ENCODE measurements around the gene ANKRD40. TPM values are rescaled to one million over a fixed set of nuclear protein-coding genes. Genes with fewer than 3 reads are reported as not detected.
"Not testable (repeated sequence)": the region's sequence is repeated elsewhere in the genome, so short reads cannot be mapped to it uniquely, and the experiment has no call there.

Gene ANKRD40
- polyA plus RNA-seq, 2 donors = 7.2 to 7.5 TPM

DNA sequence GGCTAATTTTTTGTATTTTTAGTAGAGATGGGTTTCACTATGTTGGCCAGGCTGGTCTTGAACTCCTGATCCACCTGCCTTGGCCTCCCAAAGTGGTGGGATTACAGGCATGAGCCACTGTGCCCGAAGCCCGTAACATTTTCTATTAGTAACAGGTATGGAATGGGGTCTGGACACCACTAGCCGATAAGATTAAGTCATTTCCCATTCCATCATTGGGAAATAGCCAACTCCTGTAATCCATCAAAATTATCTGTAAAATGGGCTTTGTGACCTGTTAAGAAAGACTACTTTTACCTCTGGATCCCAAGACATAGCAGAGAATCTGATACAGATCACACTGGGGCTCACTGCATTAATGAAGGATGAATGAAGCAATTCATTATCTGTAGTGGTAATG is 7.8 kb upstream of the ANKRD40 start:
- H3K4me3 ChIP-seq (ENCODE audit: low read depth in 1 of 2, low read length in 2 of 2) = no peak overlapping the region
- H3K27me3 ChIP-seq (ENCODE audit: control insufficient read depth in 1 of 2, insufficient read depth in 2 of 2, low read length in 2 of 2) = no peaks in the 10 kb centered on the region
- H3K4me1 ChIP-seq (ENCODE audit: control insufficient read depth in 2 of 2, insufficient read depth in 2 of 2, low read length in 1 of 2) = peaks cover 0 to 4% of the 10 kb centered on the region in 2 donors
- H3K36me3 ChIP-seq (ENCODE audit: control insufficient read depth in 2 of 2, insufficient read depth in 2 of 2, low read length in 1 of 2) = no peaks in the 10 kb centered on the region
- H3K9me3 ChIP-seq (ENCODE audit: control insufficient read depth in 2 of 2, insufficient read depth in 1 of 2, low read depth in 1 of 2, low read length in 1 of 2) = no peaks in the 10 kb centered on the region
- 90 to 96% methylated on average over 3 of the region's 3 CpGs for WGBS, 2 donors
- H3K27ac ChIP-seq (ENCODE audit: low read depth in 2 of 2, low read length in 1 of 2) = no peak overlapping the region

DNA sequence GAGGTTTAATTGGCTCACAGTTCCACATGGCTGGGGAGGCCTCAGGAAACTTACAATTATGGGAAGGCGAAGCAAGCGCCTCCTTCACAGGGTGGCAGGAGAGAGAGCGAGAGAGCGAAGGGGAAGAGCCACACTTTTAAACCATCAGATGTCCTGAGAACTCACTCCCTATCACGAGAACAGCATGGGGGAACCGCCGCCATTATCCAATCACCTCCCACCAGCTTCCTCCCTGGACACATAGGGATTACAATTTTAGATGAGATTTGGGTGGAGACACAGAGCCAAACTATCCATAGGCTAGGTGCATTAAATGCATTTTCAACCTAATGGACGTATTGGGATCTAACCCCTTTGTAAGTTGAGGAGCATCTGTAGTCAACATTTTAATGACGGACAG is 4.9 kb upstream of the ANKRD40 start:
- Histone ChIP-seq H3K36me3 (ENCODE audit: control insufficient read depth in 2 of 2, insufficient read depth in 2 of 2, low read length in 1 of 2) (no peaks in the 10 kb centered on the region), H3K27ac (ENCODE audit: low read depth in 2 of 2, low read length in 1 of 2) (no peak overlapping the region), H3K4me1 (ENCODE audit: control insufficient read depth in 2 of 2, insufficient read depth in 2 of 2, low read length in 1 of 2) (peaks cover 0 to 2% of the 10 kb centered on the region in 2 donors), H3K4me3 (ENCODE audit: low read depth in 1 of 2, low read length in 2 of 2) (no peak overlapping the region), H3K9me3 (ENCODE audit: control insufficient read depth in 2 of 2, insufficient read depth in 1 of 2, low read depth in 1 of 2, low read length in 1 of 2) (no peaks in the 10 kb centered on the region), H3K27me3 (ENCODE audit: control insufficient read depth in 1 of 2, insufficient read depth in 2 of 2, low read length in 2 of 2) (no peaks in the 10 kb centered on the region)
- 94% methylated on average over 9 of the region's 9 CpGs for WGBS, 2 donors

DNA sequence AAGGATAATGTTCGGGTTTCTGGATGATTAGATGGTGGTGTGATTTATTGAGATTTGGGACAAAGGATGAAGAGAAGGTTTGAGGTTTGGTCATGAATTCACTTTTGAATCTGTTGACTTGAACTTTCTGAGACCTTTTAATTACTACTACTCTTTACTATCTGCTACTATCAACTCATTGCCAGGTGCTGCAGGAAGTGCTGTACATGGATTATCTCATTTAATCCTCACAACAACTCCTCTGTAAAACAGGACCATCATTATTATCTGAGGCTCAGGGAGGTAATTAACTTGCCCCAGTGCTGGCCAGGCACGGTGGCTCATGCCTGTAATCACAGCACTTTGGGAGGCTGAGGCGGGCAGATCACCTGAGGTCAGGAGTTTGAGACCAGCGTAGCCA is 2.9 kb upstream of the ANKRD40 start:
- Histone ChIP-seq H3K4me1 (ENCODE audit: control insufficient read depth in 2 of 2, insufficient read depth in 2 of 2, low read length in 1 of 2) (peaks cover 0 to 2% of the 10 kb centered on the region in 2 donors), H3K36me3 (ENCODE audit: control insufficient read depth in 2 of 2, insufficient read depth in 2 of 2, low read length in 1 of 2) (no peaks in the 10 kb centered on the region), H3K27ac (ENCODE audit: low read depth in 2 of 2, low read length in 1 of 2) (no peak overlapping the region), H3K4me3 (ENCODE audit: low read depth in 1 of 2, low read length in 2 of 2) (no peak overlapping the region), H3K27me3 (ENCODE audit: control insufficient read depth in 1 of 2, insufficient read depth in 2 of 2, low read length in 2 of 2) (no peaks in the 10 kb centered on the region), H3K9me3 (ENCODE audit: control insufficient read depth in 2 of 2, insufficient read depth in 1 of 2, low read depth in 1 of 2, low read length in 1 of 2) (no peaks in the 10 kb centered on the region)
- 93 to 95% methylated on average over 4 of the region's 4 CpGs for WGBS, 2 donors

DNA sequence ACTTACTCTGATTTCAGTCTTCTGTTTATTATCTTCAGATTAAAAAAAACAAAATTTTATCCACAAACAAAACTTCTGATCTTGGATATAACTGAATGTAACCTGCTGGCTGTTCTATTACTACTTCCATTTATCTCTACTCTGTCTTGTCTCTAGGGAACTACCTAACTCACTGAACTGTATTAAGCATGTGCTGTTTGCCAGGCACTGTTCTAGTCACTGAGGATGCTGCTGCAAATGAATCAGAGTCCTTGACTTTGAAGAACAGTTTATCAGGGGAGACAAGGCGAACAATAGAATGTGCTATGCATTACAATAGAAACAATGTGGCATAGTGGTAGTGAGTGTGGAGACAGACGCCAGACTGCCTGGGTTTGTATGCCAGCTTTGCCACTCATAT is 2.3 kb upstream of the ANKRD40 start:
- Histone ChIP-seq H3K9me3 (ENCODE audit: control insufficient read depth in 2 of 2, insufficient read depth in 1 of 2, low read depth in 1 of 2, low read length in 1 of 2) (no peaks in the 10 kb centered on the region), H3K36me3 (ENCODE audit: control insufficient read depth in 2 of 2, insufficient read depth in 2 of 2, low read length in 1 of 2) (no peaks in the 10 kb centered on the region), H3K4me3 (ENCODE audit: low read depth in 1 of 2, low read length in 2 of 2) (no peak overlapping the region), H3K27ac (ENCODE audit: low read depth in 2 of 2, low read length in 1 of 2) (no peak overlapping the region), H3K27me3 (ENCODE audit: control insufficient read depth in 1 of 2, insufficient read depth in 2 of 2, low read length in 2 of 2) (no peaks in the 10 kb centered on the region), H3K4me1 (ENCODE audit: control insufficient read depth in 2 of 2, insufficient read depth in 2 of 2, low read length in 1 of 2) (peaks cover 0 to 2% of the 10 kb centered on the region in 2 donors)
- 81 to 83% methylated on average over 2 of the region's 2 CpGs for WGBS, 2 donors

DNA sequence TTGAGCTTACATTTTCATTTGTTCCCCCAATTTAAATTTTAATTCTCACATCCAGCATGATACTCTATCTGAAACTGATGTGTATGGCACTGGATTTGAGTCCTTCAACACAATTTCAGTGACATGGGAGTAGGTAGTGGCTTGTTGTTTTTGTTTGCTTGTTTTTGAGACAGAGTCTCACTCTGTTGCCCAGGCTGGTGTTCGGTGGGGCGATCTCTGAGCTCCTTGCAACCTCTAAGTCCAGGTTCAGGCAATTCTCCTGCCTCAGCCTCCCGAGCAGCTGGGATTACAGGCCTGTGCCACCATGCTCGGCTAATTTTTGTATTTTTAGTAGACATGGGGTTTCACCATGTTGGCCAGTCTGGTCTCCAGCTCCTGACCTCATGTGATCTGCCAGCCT is 1.3 kb upstream of the ANKRD40 start:
- not testable (repeated sequence) for H3K27me3 ChIP-seq (ENCODE audit: control insufficient read depth in 1 of 2, insufficient read depth in 2 of 2, low read length in 2 of 2); H3K36me3 ChIP-seq (ENCODE audit: control insufficient read depth in 2 of 2, insufficient read depth in 2 of 2, low read length in 1 of 2); H3K4me3 ChIP-seq (ENCODE audit: low read depth in 1 of 2, low read length in 2 of 2); H3K9me3 ChIP-seq (ENCODE audit: control insufficient read depth in 2 of 2, insufficient read depth in 1 of 2, low read depth in 1 of 2, low read length in 1 of 2); H3K4me1 ChIP-seq (ENCODE audit: control insufficient read depth in 2 of 2, insufficient read depth in 2 of 2, low read length in 1 of 2)
- 85 to 86% methylated on average over 4 of the region's 4 CpGs for WGBS, 2 donors
- H3K27ac ChIP-seq (ENCODE audit: low read depth in 2 of 2, low read length in 1 of 2) = peak overlapping the region; percentile 75 to 97

DNA sequence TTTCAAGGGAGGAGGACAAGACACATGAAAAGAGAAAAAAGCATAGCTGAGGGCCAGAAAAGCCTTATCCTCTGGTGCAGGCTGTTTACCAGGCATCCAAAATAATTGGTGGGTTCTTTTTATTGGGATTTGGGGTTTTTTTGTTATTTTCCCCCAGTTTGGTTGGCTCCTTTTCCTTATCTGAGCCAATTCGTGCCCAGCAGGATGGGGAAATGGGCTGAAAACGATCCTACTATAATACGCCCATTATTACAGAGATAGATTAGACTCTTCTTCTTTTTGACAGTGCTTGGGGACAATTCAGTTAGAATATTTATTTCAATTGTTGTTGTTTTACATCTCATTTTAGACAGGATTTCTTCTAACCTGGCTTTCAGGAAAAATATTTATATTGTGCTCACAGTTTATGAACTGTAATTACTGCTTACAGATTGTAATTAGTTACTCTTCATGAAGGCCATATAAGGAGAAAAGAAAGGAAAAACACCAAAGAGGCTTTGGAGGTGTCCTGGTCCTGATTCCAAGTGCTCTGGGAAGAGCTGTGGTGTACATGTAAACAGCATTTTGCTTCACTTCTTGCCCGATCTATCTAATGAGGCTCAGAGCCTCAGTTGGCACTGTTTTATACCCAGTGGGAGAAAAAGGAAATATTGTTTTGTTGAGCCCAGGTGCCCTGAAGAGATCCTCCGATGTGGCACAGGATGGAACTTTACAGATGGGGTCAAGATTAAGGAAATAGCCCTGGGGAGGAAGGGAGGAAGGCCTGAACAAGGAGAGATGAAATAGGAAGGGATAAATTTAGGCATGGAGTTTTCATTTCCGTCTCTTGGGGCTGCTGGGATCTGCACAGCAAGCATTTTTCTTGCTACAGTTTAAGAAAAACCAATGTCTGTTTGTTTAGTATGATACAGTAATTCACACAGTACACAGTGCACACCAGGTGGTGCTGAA is 611 bp upstream of the ANKRD40 start:
- Histone ChIP-seq H3K27me3 (ENCODE audit: control insufficient read depth in 1 of 2, insufficient read depth in 2 of 2, low read length in 2 of 2) (no peaks in the 10 kb centered on the region), H3K36me3 (ENCODE audit: control insufficient read depth in 2 of 2, insufficient read depth in 2 of 2, low read length in 1 of 2) (no peaks in the 10 kb centered on the region), H3K9me3 (ENCODE audit: control insufficient read depth in 2 of 2, insufficient read depth in 1 of 2, low read depth in 1 of 2, low read length in 1 of 2) (no peaks in the 10 kb centered on the region), H3K27ac (ENCODE audit: low read depth in 2 of 2, low read length in 1 of 2) (peak overlapping the region; percentile 96 to 97), H3K4me3 (ENCODE audit: low read depth in 1 of 2, low read length in 2 of 2) (peak overlapping the region; percentile 55 to 79), H3K4me1 (ENCODE audit: control insufficient read depth in 2 of 2, insufficient read depth in 2 of 2, low read length in 1 of 2) (peaks cover 0 to 4% of the 10 kb centered on the region in 2 donors)
- WGBS, 2 donors = 3 to 4% methylated on average over 6 of the region's 6 CpGs

DNA sequence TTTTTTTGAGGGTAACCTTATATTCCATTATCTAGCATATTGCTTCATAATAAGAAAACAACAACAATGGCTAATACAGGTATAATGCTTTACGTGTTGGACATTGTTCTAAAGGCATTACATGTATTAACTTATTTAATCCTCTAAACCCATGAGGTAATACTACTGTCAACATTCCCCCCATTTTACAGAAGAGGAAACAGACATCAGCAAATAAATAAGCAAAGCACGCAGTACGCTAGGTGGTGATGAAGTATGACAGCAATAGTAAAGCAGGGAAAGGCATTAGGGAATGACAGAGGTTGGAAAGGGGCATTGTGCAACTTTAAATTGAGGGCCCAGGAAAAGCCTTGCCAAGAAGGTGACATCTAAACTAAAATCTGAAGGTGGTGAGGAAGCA is 4.6 kb downstream of the ANKRD40 start:
- no peak overlapping the region for H3K27ac ChIP-seq (ENCODE audit: low read depth in 2 of 2, low read length in 1 of 2)
- no peak overlapping the region for H3K4me3 ChIP-seq (ENCODE audit: low read depth in 1 of 2, low read length in 2 of 2)
- peaks cover 0 to 2% of the 10 kb centered on the region in 2 donors for H3K4me1 ChIP-seq (ENCODE audit: control insufficient read depth in 2 of 2, insufficient read depth in 2 of 2, low read length in 1 of 2)
- peaks cover 3 to 4% of the 10 kb centered on the region in 2 donors for H3K36me3 ChIP-seq (ENCODE audit: control insufficient read depth in 2 of 2, insufficient read depth in 2 of 2, low read length in 1 of 2)
- no peaks in the 10 kb centered on the region for H3K27me3 ChIP-seq (ENCODE audit: control insufficient read depth in 1 of 2, insufficient read depth in 2 of 2, low read length in 2 of 2)
- H3K9me3 ChIP-seq (ENCODE audit: control insufficient read depth in 2 of 2, insufficient read depth in 1 of 2, low read depth in 1 of 2, low read length in 1 of 2) = no peaks in the 10 kb centered on the region
- 65 to 73% methylated on average over 3 of the region's 3 CpGs for WGBS, 2 donors

DNA sequence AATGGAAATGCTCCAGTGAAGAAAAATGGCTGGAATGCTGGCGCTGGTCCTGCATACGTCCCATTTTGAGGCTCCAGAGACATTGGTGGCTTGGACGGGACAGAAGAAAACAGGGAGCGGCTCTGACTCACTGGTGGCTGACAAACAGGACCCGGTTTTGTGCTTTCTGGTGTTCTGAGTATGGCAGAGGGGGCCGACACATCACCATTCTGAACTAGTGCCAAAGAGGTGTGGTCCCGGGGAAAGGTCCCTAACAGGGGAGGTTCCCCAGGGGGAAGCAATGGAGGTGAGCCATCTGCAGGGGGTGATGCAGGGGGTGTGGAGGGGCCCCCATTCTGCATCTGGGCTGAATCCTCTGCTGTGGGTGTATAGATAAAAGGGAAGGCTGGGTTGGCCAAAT is 8.3 kb downstream of the ANKRD40 start:
- Histone ChIP-seq H3K36me3 (ENCODE audit: control insufficient read depth in 2 of 2, insufficient read depth in 2 of 2, low read length in 1 of 2) (peaks cover 16 to 18% of the 10 kb centered on the region in 2 donors), H3K27ac (ENCODE audit: low read depth in 2 of 2, low read length in 1 of 2) (peak overlapping the region in 1 of 2 donors; percentile 6), H3K9me3 (ENCODE audit: control insufficient read depth in 2 of 2, insufficient read depth in 1 of 2, low read depth in 1 of 2, low read length in 1 of 2) (no peaks in the 10 kb centered on the region), H3K4me1 (ENCODE audit: control insufficient read depth in 2 of 2, insufficient read depth in 2 of 2, low read length in 1 of 2) (peaks cover 0 to 2% of the 10 kb centered on the region in 2 donors), H3K4me3 (ENCODE audit: low read depth in 1 of 2, low read length in 2 of 2) (no peak overlapping the region), H3K27me3 (ENCODE audit: control insufficient read depth in 1 of 2, insufficient read depth in 2 of 2, low read length in 2 of 2) (no peaks in the 10 kb centered on the region)
- WGBS, 2 donors = 66 to 74% methylated on average over 7 of the region's 7 CpGs

DNA sequence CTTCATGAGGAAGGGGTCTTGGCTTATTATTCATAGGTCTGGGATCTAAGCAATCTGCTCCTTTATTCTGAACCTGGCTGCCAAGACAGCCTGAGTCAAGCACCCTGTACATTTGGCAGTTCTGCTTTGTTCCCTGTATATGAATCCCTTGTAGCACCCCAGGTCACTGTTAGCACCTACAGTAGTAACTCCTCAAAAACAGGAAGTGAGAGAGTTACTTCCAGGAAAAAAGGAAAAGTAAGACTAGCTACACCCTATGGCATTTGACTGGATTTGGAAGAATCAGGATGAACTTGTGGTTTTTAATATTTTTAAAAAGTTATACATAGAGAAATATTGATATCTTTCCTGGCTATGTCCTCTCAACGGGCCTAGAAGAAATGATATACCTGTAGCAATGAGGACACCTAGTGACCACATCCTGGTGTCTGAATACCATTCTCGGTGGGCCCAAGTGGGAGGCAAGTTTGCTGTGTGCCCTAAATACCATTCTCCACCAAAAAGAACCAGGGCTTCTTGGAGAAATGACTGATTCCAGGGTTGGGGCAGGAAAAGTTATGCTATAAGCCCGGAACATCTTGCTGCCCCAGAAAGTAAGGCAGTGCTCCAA is 9.9 kb downstream of the ANKRD40 start:
- WGBS, 2 donors = 40 to 46% methylated on average over 3 of the region's 3 CpGs
- Histone ChIP-seq H3K27ac (ENCODE audit: low read depth in 2 of 2, low read length in 1 of 2) (peak overlapping the region in 1 of 2 donors; percentile 8), H3K27me3 (ENCODE audit: control insufficient read depth in 1 of 2, insufficient read depth in 2 of 2, low read length in 2 of 2) (no peaks in the 10 kb centered on the region), H3K4me3 (ENCODE audit: low read depth in 1 of 2, low read length in 2 of 2) (no peak overlapping the region), H3K9me3 (ENCODE audit: control insufficient read depth in 2 of 2, insufficient read depth in 1 of 2, low read depth in 1 of 2, low read length in 1 of 2) (no peaks in the 10 kb centered on the region), H3K4me1 (ENCODE audit: control insufficient read depth in 2 of 2, insufficient read depth in 2 of 2, low read length in 1 of 2) (no peaks in the 10 kb centered on the region), H3K36me3 (ENCODE audit: control insufficient read depth in 2 of 2, insufficient read depth in 2 of 2, low read length in 1 of 2) (peaks cover 16 to 20% of the 10 kb centered on the region in 2 donors)

Data from esophagus (tissue), 2 donors.